IMR-90 (cell line): ENCODE measurements around the gene SNAPC4. TPM values are rescaled to one million over a fixed set of nuclear protein-coding genes. Genes with fewer than 3 reads are reported as not detected.

Experiments
- ATAC-seq: fragments of 200-7000 bp; cut with Tn5 transposase; 2 replicates; pipeline ENCODE4 v1.9.1; 2020; ENCODE audit warnings: low read depth, mild to moderate bottlenecking, moderate library complexity
- BruUV-seq: library from RNA; stranded (reverse); fragments of 400-500 nt; replicated peaks from 2 replicates; lab custom pipeline; 2021; lab: Mats Ljungman, UMichigan
- CTCF ChIA-PET: fragments of 300-600 bp; formaldehyde crosslinking; extraction: SDS; loops from one replicate; lab custom pipeline; 2021; ENCODE audit warnings: antibody characterized with exemption; lab: Yijun Ruan, JAX
- POLR2A ChIA-PET: fragments of 300-600 bp; sonication (Branson Sonifier 250); formaldehyde crosslinking; loops from one replicate; lab custom pipeline; 2022; ENCODE audit warnings: antibody characterized with exemption; ENCODE audit not compliant: unreplicated experiment; lab: Charles Lee
- DNase-seq: peaks from one replicate; pipeline ENCODE4 v3.0.0; 2013
- H2AFZ ChIP-seq: replicated peaks from 2 replicates; pipeline ENCODE3; 2013; ENCODE audit warnings: low read length, mild to moderate bottlenecking; ENCODE audit not compliant: poor library complexity
- H2AK5ac ChIP-seq: 2 replicates; pipeline ENCODE4 v1.6.1; 2013; ENCODE audit warnings: low read depth, low read length, inconsistent platforms
- H2AK9ac ChIP-seq: replicated peaks from 2 replicates; pipeline ENCODE3; 2013; ENCODE audit warnings: mild to moderate bottlenecking, low read depth, low read length, moderate library complexity; ENCODE audit not compliant: poor library complexity
- H2BK120ac ChIP-seq: 2 replicates; pipeline ENCODE4 v1.6.1; 2013; ENCODE audit warnings: low read depth, low read length, inconsistent platforms
- H2BK15ac ChIP-seq: 3 replicates; pipeline ENCODE4 v1.6.1; 2013; ENCODE audit warnings: low read depth, low read length, inconsistent platforms
- H2BK20ac ChIP-seq: 2 replicates; pipeline ENCODE4 v1.6.1; 2013; ENCODE audit warnings: low read depth, mild to moderate bottlenecking, inconsistent platforms, low read length, moderate library complexity
- H2BK5ac ChIP-seq: 2 replicates; pipeline ENCODE4 v1.6.1; 2013; ENCODE audit warnings: mild to moderate bottlenecking, low read depth, low read length, inconsistent platforms; ENCODE audit not compliant: poor library complexity, severe bottlenecking
- H3K14ac ChIP-seq: replicated peaks from 2 replicates; pipeline ENCODE4 v1.6.1; 2013; ENCODE audit warnings: low read depth, low read length, inconsistent platforms
- H3K18ac ChIP-seq: 2 replicates; pipeline ENCODE4 v1.6.1; 2013; ENCODE audit warnings: low read depth, low read length, control low read depth
- H3K23ac ChIP-seq: 2 replicates; pipeline ENCODE4 v1.6.1; 2013; ENCODE audit warnings: low read depth, low read length, inconsistent platforms
- H3K27ac ChIP-seq: 2 replicates; pipeline ENCODE4 v1.5.1; 2013; ENCODE audit warnings: mild to moderate bottlenecking, control low read depth, low read length; ENCODE audit not compliant: insufficient read depth
- H3K27me3 ChIP-seq: 2 replicates; pipeline ENCODE4 v1.6.1; 2013; ENCODE audit warnings: low read length; ENCODE audit not compliant: control insufficient read depth, insufficient read depth
- H3K36me3 ChIP-seq: 2 replicates; pipeline ENCODE4 v1.6.1; 2013; ENCODE audit warnings: low read length, mixed read lengths; ENCODE audit not compliant: control insufficient read depth, insufficient read depth
- H3K4ac ChIP-seq: 2 replicates; pipeline ENCODE4 v1.6.1; 2013; ENCODE audit warnings: low read depth, low read length, inconsistent platforms
- H3K4me1 ChIP-seq: 2 replicates; pipeline ENCODE4 v1.6.1; 2013; ENCODE audit warnings: low read length, mixed read lengths; ENCODE audit not compliant: control insufficient read depth, insufficient read depth
- H3K4me2 ChIP-seq: 2 replicates; pipeline ENCODE4 v1.6.1; 2013; ENCODE audit warnings: low read depth, mild to moderate bottlenecking, control low read depth, low read length, moderate library complexity
- H3K4me3 ChIP-seq: 2 replicates; pipeline ENCODE4 v1.5.1; 2013; ENCODE audit warnings: low read depth, mild to moderate bottlenecking, control low read depth, low read length, moderate library complexity; ENCODE audit not compliant: insufficient read depth
- H3K56ac ChIP-seq: 2 replicates; pipeline ENCODE4 v1.6.1; 2013; ENCODE audit warnings: low read length, inconsistent platforms; ENCODE audit not compliant: insufficient read depth; ENCODE audit errors: extremely low read depth
- H3K79me1 ChIP-seq, 2 experiments: 2 replicates each; pipeline ENCODE4 v1.6.1; 2013; ENCODE audit warnings: low read length in 2 of 2, inconsistent platforms in 1 of 2, low read depth in 1 of 2
- H3K9ac ChIP-seq: 2 replicates; pipeline ENCODE4 v1.6.1; 2013; ENCODE audit warnings: low read depth, low read length, control low read depth
- H3K9me1 ChIP-seq: 2 replicates; pipeline ENCODE4 v1.6.1; 2013; ENCODE audit warnings: low read length, inconsistent platforms; ENCODE audit not compliant: insufficient read depth
- H3K9me3 ChIP-seq: 2 replicates; pipeline ENCODE4 v1.6.1; 2013; ENCODE audit warnings: low read length; ENCODE audit not compliant: control insufficient read depth, insufficient read depth
- H4K20me1 ChIP-seq: 2 replicates; pipeline ENCODE4 v1.6.1; 2013; ENCODE audit warnings: low read length, inconsistent platforms; ENCODE audit not compliant: insufficient read depth
- H4K5ac ChIP-seq: 2 replicates; pipeline ENCODE4 v1.6.1; 2013; ENCODE audit warnings: mild to moderate bottlenecking, low read depth, low read length, control low read depth
- H4K8ac ChIP-seq, 2 experiments: 2 replicates each; pipeline ENCODE4 v1.6.1; 2013; ENCODE audit warnings: low read depth in 2 of 2, low read length in 2 of 2, control low read depth in 1 of 2, inconsistent platforms in 1 of 2
- H4K91ac ChIP-seq: 2 replicates; pipeline ENCODE4 v1.6.1; 2013; ENCODE audit warnings: low read depth, low read length, inconsistent platforms; ENCODE audit not compliant: insufficient read depth
- CEBPB ChIP-seq: IDR thresholded peaks from 2 replicates; pipeline ENCODE4 v1.6.1; 2012; ENCODE audit warnings: low read depth, low read length, improper control_type of control experiment
- CTCF ChIP-seq: conservative IDR thresholded peaks from 2 replicates; pipeline ENCODE4 v1.5.1; 2012; ENCODE audit warnings: mild to moderate bottlenecking, low read depth, low read length, improper control_type of control experiment
- ELK1 ChIP-seq: fragments of 150-350 bp; IDR thresholded peaks from 2 replicates; pipeline ENCODE4 v1.6.1; 2016; ENCODE audit warnings: low read depth, mild to moderate bottlenecking, low read length, moderate library complexity, borderline replicate concordance
- MAFK ChIP-seq: IDR thresholded peaks from 2 replicates; pipeline ENCODE4 v1.6.1; 2012; ENCODE audit warnings: low read depth, low read length, improper control_type of control experiment
- NFE2L2 ChIP-seq: fragments of 150-350 bp; IDR thresholded peaks from 2 replicates; pipeline ENCODE4 v1.6.1; 2016; ENCODE audit warnings: low read depth, mild to moderate bottlenecking, low read length
- POLR2A ChIP-seq: IDR thresholded peaks from 2 replicates; pipeline ENCODE4 v1.6.1; 2012; ENCODE audit warnings: mild to moderate bottlenecking, low read depth, low read length
- RCOR1 ChIP-seq: IDR thresholded peaks from 2 replicates; pipeline ENCODE4 v1.6.1; 2012; ENCODE audit warnings: mild to moderate bottlenecking, low read length, improper control_type of control experiment; ENCODE audit not compliant: insufficient replicate concordance
- RFX5 ChIP-seq: IDR thresholded peaks from 2 replicates; pipeline ENCODE4 v1.8.0; 2012; ENCODE audit warnings: low read depth, mild to moderate bottlenecking, low read length, moderate library complexity
- SMC3 ChIP-seq: fragments of 150-350 bp; IDR thresholded peaks from 2 replicates; pipeline ENCODE4 v1.6.1; 2016; ENCODE audit warnings: low read depth, mild to moderate bottlenecking, antibody characterized with exemption, low read length, moderate library complexity
- WGBS, 2 experiments: methylation state at CpG; one replicate each; pipeline versions ENCODE4 v1.1.5 to v1.1.7; 2013; ENCODE audit warnings: missing lambda C conversion rate in 2 of 2; ENCODE audit not compliant: insufficient read length in 1 of 2; ENCODE audit errors: extremely low coverage in 2 of 2; 5-methylcytosine and 5-hydroxymethylcytosine counted together
- dilution Hi-C: fragments of 300-500 bp; cut with HindIII; formaldehyde crosslinking; loops from one replicate; pipeline ENCODE4 v1.14.3; 2018; ENCODE audit warnings: low sequenced_read_pairs; ENCODE audit not compliant: unreplicated experiment
- in situ Hi-C: fragments of 300-500 bp; cut with MboI; formaldehyde crosslinking; loops from 3 replicates; pipeline ENCODE4 v1.14.3; 2019; ENCODE audit warnings: low sequenced_read_pairs, inconsistent platforms, mixed read lengths
- intact Hi-C: fragments of 100-400 bp; cut with micrococcal nuclease; formaldehyde crosslinking; loops from 2 replicates; pipeline ENCODE4 v1.10.0; 2022
- polyA plus RNA-seq, 3 experiments: library from polyadenylated mRNA; depleted of rRNA; stranded (reverse); fragments of >200 nt; gene quantifications; 2 replicates each; pipeline ENCODE4 v1.2.3, GENCODE V29; 2012; ENCODE audit warnings: low replicate concordance in 1 of 3
- total RNA-seq: library from RNA; depleted of rRNA; stranded (reverse); fragments of >200 nt; gene quantifications from 2 replicates; pipeline ENCODE4 v1.2.3, GENCODE V29; 2012

SNAPC4 gene
- total and polyA plus RNA-seq, 2 of the 4 experiments (the other 2 are of a cell fraction), result 2.5 to 6.5 TPM

GRCh38 chr9:136377341-136378169 lies 22.4 kb downstream of the SNAPC4 start (continued):
- no peak for TF ChIP-seq CTCF

GRCh38 chr9:136376457-136376856 lies 23.5 kb downstream of the SNAPC4 start:
- H3K36me3 ChIP-seq, result peaks cover 25% of the 10 kb centered on the region
- dilution Hi-C loops, result no loop called here
- no peak overlapping the region for H3K14ac ChIP-seq
- no CpG with 5 or more reads among the region's 8 CpGs for WGBS, 2 experiments
- intact Hi-C loops, result no loop called here
- H3K79me1 ChIP-seq, result no peaks in the 10 kb centered on the region; a peak in 1 of 4 replicates
- no peak overlapping the region for H3K9ac ChIP-seq
- CTCF ChIA-PET, result no interaction called here
- peak overlapping the region; percentile 5 for H2AK9ac ChIP-seq
- in situ Hi-C loops, result no loop called here
- H3K9me3 ChIP-seq, result no peaks in the 10 kb centered on the region
- DNase-seq, result no peak
- no peak overlapping the region for H3K4me2 ChIP-seq
- H4K5ac ChIP-seq, result no peak overlapping the region
- BruUV-seq, result no TSS peak
- no peak for ATAC-seq
- H4K8ac ChIP-seq, result no peak overlapping the region
- H2BK15ac ChIP-seq, result no peak overlapping the region
- peaks cover 15% of the 10 kb centered on the region for H3K4me1 ChIP-seq
- no peak overlapping the region for H3K18ac ChIP-seq
- H2AK5ac ChIP-seq, result no peak overlapping the region
- H4K91ac ChIP-seq, result no peak overlapping the region
- H3K23ac ChIP-seq, result no peak overlapping the region
- H2BK5ac ChIP-seq, result no peak overlapping the region
- peak overlapping the region; percentile 32 for H2AFZ ChIP-seq
- H3K4me3 ChIP-seq, result no peak overlapping the region
- H3K27ac ChIP-seq, result no peak overlapping the region
- POLR2A ChIA-PET, result no interaction called here
- H2BK20ac ChIP-seq, result no peak overlapping the region
- H4K20me1 ChIP-seq, result no peaks in the 10 kb centered on the region
- no peaks in the 10 kb centered on the region for H3K27me3 ChIP-seq
- H3K9me1 ChIP-seq, result peaks cover 9% of the 10 kb centered on the region
- no peak overlapping the region for H2BK120ac ChIP-seq
- H3K56ac ChIP-seq, result no peak overlapping the region
- H3K4ac ChIP-seq, result no peak overlapping the region
- TF ChIP-seq SMC3 (no peak), CTCF (no peak), NFE2L2 (no peak), CEBPB (no peak), RCOR1 (no peak), MAFK (no peak), POLR2A (no peak), ELK1 (no peak), RFX5 (no peak)
